ENCODE results near the gene HOXC12. TPM values are rescaled to one million over a fixed set of nuclear protein-coding genes. Genes with fewer than 3 reads are reported as not detected.

Gene HOXC12
- total RNA-seq, 1 donor from 2014 or later: not detected

DNA sequence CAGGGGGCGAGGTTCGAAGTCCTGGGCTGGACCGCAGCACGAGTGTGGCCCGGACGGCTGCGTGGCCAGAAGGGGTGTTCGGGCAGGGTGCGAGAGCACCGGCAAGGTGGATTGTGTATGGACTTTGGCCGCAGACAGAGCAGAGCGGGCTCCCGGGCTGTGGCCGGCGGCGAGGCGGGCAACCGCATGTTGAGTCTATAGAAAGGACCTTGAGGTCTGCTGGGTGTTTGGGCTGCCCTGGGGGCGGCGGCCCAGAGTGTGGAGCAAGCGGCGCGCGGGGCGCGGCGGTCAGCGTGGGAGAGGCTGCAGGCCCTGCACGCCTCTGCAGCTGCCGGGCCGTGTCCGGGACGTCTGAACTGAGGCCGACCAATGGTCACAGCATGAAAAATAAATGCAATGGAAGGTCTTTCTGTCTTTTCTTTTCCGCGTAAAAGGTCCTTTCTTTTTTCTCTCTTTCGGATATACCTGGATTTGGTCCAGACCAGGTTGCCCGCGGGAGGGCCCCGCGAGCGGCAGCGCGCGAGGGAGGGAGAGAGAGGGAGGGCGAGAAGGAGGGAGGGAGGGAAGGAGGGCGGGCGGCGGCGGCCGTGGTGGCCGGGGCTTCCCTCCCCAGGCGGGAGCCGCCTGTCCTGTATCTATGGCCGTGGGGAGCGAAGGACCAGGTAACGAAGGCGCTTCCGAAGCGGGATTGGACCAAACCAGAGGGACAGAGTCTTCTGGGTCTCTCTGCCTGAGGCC lies 39.7 kb downstream of the HOXC12 start:
- Mint-ChIP-seq H3K4me3 (ENCODE audit: low read depth) (no peak overlapping the region), H3K27me3 (peaks cover 100% of the 10 kb centered on the region), H3K27ac (peak overlapping the region; percentile 45), H3K36me3 (ENCODE audit: insufficient read depth) (no peaks in the 10 kb centered on the region), H3K9me3 (ENCODE audit: low read depth) (no peaks in the 10 kb centered on the region), H3K4me1 (ENCODE audit: low read depth) (peaks cover 4% of the 10 kb centered on the region)
- no peak for DNase-seq (ENCODE audit: low spot score, unreplicated experiment)
- TF ChIP-seq, protein P1, sequence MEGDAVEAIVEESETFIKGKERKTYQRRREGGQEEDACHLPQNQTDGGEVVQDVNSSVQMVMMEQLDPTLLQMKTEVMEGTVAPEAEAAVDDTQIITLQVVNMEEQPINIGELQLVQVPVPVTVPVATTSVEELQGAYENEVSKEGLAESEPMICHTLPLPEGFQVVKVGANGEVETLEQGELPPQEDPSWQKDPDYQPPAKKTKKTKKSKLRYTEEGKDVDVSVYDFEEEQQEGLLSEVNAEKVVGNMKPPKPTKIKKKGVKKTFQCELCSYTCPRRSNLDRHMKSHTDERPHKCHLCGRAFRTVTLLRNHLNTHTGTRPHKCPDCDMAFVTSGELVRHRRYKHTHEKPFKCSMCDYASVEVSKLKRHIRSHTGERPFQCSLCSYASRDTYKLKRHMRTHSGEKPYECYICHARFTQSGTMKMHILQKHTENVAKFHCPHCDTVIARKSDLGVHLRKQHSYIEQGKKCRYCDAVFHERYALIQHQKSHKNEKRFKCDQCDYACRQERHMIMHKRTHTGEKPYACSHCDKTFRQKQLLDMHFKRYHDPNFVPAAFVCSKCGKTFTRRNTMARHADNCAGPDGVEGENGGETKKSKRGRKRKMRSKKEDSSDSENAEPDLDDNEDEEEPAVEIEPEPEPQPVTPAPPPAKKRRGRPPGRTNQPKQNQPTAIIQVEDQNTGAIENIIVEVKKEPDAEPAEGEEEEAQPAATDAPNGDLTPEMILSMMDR (IDR thresholded peaks at IDR 0.05; ENCODE audit: unreplicated experiment): no peak

DNA sequence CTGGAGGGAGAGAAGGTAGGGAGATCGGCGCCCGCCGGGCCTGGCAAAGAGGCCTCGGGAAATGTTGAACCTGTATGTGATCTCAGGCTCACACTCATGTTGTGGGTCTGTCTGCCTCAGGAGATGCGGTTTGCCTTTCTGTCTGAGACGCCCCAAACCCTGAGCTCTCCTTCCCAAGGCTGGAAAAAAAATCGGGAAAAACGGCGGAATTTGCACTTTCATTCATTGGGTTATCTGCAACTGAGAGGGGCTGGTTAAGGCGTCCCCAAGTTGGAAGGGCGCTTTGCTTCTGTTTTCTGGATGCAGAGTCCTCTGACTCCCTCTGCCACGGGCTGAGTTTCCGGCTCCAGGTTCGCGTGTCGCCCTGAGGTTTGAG lies 40.3 kb downstream of the HOXC12 start:
- Mint-ChIP-seq H3K27ac (no peak overlapping the region), H3K9me3 (ENCODE audit: low read depth) (no peaks in the 10 kb centered on the region), H3K4me3 (ENCODE audit: low read depth) (no peak overlapping the region), H3K4me1 (ENCODE audit: low read depth) (peaks cover 4% of the 10 kb centered on the region), H3K36me3 (ENCODE audit: insufficient read depth) (no peaks in the 10 kb centered on the region), H3K27me3 (peaks cover 100% of the 10 kb centered on the region)
- DNase-seq (ENCODE audit: low spot score, unreplicated experiment): no peak
- TF ChIP-seq, protein P1 (IDR thresholded peaks at IDR 0.05; ENCODE audit: unreplicated experiment): no peak

DNA sequence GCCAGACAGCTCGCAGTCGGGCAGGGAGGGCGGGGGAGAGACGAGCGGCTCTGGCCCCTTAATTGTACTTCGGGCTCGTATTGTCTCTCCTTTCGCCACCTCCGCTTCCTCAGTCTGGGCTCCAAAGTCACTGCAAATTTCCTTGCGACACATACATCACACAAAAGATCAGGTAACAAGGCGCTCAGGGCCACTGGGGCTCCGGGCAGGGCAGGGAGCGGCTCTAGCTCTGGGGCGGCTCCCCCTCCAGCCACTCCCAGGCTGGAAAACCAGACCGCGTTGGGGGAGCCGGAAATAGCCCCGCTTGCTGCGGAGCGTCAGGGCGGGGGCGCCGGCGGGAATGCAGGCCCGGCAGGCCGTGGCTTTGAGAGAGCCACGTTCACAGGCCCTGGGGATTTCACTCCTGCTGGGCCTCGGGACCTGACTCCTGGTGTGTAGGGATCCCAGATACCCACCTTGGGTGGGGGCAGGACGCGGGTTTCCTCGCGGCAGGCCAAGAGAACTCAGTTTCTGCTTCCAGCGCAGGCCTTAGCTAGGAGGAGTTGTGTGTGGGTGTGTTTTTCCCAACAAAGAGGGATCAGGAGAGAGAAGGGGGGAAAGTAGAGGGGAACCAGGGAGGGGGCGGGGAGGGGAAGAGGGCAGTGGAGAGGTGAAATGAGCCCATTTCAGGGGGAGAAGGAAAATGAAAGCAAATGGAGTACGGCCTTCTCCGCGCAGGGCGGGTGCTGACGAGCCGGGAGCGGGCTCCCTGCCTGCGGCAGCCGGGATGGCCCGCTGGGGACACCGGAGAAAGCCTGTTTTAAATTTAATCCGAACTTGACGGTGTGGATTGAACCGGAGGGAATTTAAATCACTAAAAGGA lies 40.9 kb downstream of the HOXC12 start:
- Mint-ChIP-seq H3K36me3 (ENCODE audit: insufficient read depth) (no peaks in the 10 kb centered on the region), H3K4me3 (ENCODE audit: low read depth) (no peak overlapping the region)

DNA sequence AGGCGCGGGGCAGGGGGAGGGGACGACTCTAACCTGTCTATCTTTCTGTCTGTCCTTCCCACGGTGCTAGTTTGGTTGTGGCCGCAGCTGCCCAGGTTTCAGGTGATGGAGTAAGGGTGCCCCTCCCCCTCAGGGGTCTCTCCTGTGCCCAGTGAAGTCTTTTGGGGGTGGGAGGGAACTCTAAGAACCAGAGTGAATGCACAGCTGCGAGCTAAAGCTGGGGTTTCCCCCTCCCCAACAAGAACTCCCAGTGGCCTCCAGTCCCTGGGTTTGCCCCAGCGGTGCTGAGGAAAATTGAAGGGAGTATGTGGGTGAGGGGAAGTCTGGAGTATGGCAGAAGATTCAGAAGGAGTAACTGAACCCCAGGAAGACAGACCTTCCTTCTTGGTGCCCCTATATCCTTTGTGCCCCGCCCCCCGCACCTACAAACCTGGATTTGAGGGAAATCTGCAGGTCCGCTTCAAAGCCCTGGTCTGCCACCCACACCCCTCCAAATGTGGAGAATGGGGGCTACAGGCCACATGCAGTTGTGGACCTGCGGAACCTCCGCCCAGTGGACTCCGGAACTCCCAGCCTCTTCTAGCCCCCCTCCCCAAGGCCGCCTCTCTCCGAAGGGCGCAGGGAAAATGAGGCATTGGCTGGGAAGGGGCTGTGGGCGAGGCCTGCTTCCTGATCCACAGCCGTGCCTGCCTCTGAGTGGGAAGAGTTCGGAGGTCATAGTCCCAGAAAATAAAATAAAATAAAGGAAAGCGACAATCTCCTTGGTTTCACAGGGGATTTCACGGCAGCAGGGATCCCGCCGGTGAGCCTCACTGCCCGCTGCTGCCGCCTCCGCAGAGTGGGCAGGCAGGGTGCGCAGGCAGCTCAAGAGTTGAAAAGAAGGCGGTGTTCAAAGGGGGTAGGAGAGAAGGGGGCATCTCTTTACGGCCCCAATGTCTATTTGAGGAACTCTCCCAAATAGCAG lies 41.8 kb downstream of the HOXC12 start:
- Mint-ChIP-seq H3K4me3 (ENCODE audit: low read depth) (no peak overlapping the region), H3K27me3 (peaks cover 100% of the 10 kb centered on the region), H3K27ac (no peak overlapping the region), H3K4me1 (ENCODE audit: low read depth) (peaks cover 6% of the 10 kb centered on the region), H3K36me3 (ENCODE audit: insufficient read depth) (no peaks in the 10 kb centered on the region), H3K9me3 (ENCODE audit: low read depth) (no peaks in the 10 kb centered on the region)
- no peak for DNase-seq (ENCODE audit: low spot score, unreplicated experiment)
- TF ChIP-seq, protein P1 (IDR thresholded peaks at IDR 0.05; ENCODE audit: unreplicated experiment): peak; percentile 6

More for the DNA sequence above, 40.9 kb downstream of the HOXC12 start:
- TF ChIP-seq, protein P1 (IDR thresholded peaks at IDR 0.05; ENCODE audit: unreplicated experiment): no peak
- H3K9me3 Mint-ChIP-seq (ENCODE audit: low read depth): no peaks in the 10 kb centered on the region
- DNase-seq (ENCODE audit: low spot score, unreplicated experiment): no peak
- peak overlapping the region; percentile 81 for H3K27ac Mint-ChIP-seq
- peaks cover 100% of the 10 kb centered on the region for H3K27me3 Mint-ChIP-seq
- H3K4me1 Mint-ChIP-seq (ENCODE audit: low read depth): peaks cover 6% of the 10 kb centered on the region

Data from progenitor cell of endocrine pancreas (in vitro differentiated cells).